HG02642 (cell line): ENCODE measurements around the gene RPS6KA2.

ENCODE experiments used
- ATAC-seq: cut with Tn5 transposase; IDR thresholded peaks from one replicate; pipeline ENCODE4 v1.9.1; 2021; ENCODE audit warnings: mild to moderate bottlenecking; ENCODE audit not compliant: unreplicated experiment, poor library complexity

The RPS6KA2 gene

DNA sequence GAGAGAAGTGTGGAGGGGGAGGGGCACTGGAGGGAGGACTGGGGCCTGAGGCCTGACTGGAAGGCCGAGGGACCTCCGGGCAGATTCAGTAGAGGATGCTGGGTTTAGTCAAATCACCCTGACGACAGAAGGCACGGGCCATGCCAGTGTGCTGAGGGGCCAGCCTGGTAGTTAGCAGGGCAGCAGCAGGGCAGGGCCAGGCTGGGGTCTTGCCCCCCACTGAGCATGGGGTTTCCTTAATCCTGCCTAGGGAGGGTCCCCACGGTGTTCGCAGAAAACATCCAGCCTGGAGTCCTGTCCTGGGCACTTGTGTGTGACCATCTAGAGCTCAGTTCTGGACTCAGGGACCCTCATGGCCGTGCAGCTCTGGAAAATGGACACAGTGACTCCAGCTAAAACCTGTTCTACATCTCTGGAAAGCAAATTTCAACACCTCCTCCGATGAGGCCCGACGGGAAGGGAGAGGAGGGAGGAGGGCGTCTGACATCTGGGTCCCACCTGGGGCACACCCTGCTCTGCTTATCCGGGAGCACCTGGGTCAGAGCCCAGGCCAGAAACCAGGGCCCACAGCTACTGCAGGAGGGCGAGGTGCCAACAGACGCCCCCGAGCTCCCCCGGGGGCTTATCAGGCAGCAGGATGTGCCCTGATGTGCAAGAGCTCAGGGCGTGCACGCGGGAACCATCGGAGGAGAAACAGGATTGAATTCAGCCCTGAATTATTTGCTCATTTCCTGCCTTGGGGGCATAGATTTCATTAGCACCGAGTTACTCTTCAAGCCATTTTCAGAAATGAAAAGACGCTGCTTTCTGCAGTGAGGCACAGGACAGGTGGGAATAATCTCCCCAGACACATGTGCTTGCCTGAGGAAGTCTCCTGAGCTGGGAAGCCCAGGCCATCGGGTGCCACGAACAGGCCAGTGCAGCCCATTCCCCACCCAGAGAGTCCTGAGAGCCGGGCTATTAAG lies 166.3 kb downstream of the RPS6KA2 start:
- no peak for ATAC-seq

DNA sequence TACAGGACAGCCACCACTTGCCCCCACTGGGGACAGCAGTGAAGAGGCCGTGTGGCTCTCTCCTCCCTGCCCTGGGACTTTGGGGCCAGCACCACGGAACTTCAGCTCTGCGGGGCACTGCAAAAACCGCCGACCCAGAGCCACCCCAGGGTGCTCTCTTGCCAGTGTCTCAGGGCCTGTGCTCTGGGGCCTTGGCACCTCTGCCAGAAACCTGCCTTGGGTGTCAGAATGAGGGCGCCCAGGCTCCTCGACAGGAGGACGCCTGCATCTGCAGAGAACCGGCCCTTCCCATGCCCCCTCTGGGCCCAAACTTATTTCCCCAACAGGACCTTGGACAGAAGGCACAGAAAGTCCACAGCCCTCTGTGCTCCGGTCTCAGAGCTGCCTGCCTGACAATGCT lies 167.1 kb downstream of the RPS6KA2 start:
- ATAC-seq = no peak

DNA sequence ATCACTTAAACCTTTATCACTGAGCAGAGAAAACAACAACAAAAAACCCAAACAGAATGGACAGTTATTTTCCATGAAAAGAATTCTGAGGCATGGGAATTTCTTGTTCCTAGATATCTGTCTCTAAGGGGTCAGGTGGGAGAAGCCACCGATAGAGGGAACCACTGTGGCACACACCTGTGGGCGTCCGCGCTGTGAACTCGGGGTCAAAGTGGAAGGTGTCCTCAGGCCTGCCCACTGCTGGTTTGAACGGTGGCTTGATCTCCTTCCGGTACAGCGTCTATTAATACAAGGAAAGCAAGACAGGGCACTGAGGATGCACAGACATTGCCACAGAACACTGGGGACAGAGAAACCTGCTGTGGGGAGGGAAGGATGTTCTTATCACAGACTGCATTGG lies 167.8 kb downstream of the RPS6KA2 start:
- no peak for ATAC-seq

DNA sequence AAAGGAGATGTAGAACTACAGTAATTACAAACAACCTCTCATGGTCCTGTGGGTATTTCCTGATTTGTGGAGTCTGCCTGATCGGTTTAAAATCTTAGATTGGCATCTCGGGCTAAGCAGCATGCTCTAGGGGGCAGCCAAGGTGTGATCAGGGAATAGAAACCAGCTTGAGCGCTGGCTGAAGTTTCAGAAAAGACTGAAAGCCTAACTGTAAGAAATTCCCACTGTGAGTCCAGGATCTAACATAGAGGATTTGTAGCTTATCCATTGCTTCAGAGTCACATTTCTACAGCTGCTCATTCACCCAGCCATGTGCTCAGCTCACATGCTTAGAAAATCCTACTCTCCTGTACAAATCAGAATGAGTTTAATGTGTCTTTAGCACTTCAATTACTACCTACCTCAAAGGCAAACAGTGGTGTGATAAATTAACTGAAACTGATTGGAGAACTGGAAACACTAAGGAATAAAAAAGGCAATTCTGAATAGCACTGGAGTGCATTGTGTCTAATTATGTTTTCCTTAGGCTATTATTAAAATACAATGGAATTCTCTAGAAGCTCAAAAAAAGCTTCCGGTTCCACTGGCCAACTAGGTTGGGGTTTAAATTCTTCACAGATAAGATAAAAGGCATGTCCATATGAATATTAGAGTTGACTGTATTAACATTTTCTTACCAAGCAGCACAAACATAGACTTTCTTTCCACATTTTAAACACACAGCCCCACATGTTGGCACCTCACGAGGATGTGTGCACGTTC lies 170.5 kb downstream of the RPS6KA2 start:
- ATAC-seq = peak; percentile 51

DNA sequence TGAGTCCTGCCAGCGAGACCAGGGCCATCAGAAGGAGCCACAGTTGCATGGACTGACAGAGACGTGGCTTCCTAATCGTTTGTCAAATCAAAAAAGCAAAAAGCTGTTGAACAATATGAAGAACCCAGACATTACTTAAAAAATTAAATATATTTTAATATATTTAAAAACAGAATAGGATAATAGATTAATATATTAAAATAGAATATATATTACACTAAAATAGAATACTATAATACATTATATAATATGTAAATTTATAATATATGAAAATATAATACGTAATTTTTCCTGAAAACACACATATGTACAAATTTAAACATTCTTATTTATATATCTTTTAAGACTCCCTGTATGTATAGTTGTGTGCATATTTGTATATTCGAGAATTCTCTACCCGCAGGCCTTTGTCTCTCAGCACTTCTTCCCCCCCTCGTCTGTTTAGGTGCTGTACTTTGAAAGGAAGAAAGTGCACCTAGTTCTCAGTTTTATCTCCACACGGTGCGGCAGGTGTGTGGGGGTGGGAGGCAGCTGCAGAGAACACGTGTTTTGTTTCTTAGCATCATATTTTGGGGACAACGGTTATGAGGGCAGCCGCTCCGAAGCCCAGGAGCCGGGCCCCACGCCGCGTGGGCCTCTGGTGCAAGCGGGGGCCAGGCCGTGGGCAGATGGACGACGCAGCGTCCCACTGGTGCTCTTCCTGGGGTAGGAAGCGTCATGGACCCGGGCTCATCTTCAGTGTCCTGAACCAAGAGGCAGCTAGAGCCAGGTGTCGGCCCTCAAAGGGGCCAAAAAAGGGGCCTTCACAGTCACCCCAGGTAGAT lies 172.1 kb downstream of the RPS6KA2 start:
- no peak for ATAC-seq

DNA sequence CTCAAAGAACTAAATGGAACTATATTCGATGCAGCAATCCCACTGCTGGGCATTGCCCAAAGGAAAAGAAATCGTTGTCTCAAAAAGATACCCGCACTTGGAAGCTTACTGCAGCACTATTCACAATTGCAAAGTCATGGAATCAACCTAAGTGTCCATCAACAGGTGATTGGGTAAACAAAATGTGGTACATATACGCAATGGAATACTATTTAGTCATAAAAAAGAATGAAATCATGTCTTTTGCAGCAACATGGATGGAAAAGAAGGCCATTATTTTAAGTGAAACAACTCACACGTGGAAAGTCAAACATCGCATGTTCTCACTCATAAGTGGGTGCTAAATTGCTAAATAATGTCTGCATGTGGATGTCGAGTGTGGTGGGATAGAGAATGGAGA lies 173.4 kb downstream of the RPS6KA2 start:
- ATAC-seq = no peak

DNA sequence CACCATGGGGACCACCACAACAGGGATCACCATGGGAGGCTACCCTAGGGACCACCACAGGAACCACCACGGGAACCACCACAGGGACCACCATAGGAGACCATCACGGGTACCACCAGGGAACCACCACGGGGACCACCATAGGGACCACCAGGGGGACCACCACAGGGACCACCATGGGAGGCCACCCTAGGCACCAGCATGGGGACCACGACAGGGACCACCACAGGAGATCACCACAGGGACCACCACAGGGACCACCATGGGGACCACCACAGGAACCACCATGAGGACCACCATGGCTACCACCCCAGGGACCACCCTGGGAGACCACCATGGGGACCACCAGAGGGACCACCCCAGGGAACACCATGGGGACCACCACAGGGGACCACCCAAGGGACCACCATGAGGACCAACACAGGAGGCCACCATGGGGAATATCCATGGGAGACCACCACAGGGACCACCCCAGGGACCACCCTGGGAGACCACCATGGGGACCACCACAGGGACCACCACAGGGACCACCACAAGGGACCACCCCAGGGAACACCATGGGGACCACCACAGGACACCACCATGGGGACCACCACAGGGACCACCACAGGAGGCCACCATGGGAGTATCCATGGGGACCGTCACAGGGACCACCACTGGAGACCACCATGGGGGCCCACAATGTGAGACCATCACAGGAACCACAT lies 176.7 kb downstream of the RPS6KA2 start:
- ATAC-seq = no peak

DNA sequence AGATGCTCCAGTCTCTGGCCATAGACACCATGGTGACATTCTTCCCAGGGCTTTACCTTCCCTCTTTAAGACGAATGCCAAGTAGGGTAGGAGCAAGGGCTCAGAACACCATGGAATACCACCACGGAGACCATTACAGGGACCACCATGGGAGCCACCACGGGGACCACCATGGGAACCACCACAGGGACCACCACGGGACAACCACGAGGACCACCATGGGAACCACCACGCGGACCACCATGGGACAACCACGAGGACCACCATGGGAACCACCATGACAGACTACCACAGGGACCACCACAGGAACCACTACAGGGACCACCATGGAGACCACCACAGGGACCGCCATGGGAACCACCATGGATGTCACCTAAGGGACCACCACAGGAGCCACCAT lies 177.4 kb downstream of the RPS6KA2 start:
- ATAC-seq = no peak

DNA sequence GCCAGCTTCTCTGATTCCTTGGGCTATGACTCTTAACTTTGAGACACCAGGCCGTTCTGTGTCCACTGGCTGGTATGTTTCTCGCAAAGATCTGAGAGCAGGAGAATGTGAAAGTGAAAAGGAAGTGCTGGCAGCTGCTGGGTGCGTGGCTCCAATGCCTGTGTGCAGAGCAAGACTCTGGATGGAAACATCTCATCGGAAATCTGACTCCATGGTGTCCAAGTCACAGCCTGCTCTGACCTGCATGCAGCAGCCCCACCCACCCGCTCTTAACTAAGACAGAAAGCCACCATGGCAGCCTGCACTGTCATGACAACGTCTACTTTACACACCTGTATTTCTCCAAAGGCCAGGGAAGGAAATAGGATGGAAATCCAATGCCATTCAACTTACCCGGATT lies 178.0 kb downstream of the RPS6KA2 start:
- ATAC-seq = no peak

DNA sequence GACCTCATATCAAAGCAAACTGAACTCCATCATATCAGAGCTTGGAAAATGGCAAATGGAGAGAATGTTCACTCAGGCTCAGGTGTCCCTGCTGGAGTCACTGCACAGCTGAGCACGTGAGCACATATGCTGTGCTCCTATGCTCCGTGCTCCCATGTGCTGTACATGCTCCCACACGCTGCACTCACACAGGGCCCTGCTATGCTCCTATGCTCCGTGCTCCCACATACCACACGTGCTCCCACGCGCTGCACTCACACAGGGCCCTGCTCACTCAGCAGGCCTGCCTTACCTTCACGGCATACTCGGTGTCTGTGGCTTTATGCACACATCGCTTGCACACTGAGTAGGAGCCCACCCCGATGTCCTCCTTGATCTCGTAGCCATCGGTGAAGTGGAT lies 178.6 kb downstream of the RPS6KA2 start:
- no peak for ATAC-seq

DNA sequence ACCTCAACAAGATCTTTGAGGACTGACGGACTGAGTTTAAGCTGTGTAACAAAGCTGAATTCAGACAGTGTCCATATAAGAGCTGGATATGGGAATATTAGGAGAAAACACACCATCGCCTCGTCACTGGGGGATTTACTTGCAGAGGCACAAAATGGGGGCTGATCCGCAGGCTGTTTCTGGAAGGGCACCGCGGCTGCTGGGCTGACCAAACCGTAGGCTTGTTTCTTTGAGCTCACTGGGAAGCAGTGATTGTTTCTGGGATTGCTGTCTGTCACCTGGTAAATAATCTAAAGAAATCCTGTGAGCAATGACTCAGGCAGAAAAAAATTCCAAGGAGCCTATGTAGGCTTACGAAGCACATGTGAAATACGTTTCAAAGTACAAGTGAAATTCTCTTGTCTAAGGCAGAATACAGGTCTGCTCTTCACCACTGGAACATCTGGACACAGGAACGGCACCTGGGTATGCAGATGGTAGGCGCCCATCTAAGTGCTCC lies 180.4 kb downstream of the RPS6KA2 start:
- ATAC-seq = no peak

DNA sequence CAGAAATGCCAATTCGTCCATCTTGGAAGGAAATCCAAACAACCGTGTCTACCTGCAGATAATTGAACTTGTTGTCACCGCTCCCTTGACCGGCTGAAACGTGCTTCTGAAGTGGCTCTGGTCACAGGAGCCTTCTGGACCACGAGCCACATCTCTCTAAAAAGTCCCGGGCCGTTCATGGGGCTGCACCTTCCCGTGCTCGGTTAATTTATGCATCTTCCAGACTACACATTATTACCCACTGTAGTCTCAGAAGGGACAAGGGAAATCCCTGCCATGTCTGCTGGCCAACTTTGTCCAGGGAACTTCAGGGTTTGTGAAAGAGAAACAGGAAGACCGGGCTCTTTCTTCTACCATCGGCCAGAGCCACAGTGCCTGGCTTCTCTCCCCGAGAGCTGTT lies 180.9 kb downstream of the RPS6KA2 start:
- ATAC-seq = no peak

DNA sequence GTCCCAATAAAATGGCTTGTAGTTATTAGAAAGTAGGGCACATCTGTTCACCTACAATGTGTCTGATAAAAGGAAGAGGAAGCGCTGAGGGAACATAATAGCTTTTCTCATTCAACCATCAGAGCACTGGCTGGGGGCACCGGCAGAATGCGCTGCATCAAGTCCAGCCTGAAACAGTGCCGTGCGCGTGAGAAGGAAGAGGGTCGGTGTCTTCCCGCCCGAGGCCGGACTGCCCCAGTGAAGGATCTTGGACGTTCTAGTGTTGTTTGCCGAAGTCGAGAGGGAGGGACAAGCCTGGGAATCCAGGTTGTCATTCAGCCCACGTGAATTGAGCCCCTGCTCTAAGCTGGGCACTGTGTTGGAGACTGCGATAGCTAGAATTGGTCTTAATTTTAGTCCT lies 182.6 kb downstream of the RPS6KA2 start:
- no peak for ATAC-seq

DNA sequence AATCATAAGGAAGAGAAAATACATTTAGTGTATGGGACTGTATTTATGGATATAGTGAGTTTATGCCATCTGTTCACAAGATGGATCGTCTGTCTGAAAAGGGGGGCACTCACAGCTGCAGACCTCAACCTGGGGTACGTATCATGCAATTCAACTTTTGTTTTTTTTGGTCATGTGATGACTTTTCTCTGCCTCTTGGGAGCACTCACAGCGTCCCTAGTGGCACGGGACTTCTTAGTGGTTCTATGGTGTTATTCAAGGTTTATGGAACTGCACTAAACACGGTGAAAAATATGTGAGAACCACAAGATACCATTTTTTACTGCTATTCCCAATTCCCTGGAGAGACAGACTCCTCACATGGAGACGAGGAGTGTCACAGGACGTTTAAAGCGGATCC lies 183.9 kb downstream of the RPS6KA2 start:
- no peak for ATAC-seq

DNA sequence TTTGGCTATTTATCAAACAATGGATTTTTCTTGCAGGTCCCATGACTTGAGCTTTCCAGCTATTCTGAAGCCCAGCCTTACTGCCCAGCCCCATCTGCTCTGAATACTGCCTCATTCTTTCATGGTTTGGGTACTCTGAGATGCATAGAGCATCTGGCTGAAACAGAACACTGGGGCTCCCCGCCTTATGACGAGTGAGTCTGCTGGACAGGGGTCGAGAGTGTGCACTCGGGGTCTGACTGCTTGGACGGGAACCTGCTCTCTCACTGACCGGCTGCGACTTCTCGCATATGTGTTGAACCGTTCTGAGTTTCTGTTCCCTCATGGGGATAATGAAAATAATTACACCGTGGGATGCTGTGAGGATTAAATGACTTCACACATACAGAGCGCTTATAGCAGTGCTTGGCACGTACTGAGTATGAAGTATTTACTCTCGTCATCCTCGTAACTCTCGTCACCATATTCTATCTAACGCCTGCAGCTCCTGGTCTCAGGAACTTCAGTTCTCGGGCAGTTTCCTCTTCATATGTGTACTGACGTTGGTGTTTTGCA lies 184.8 kb downstream of the RPS6KA2 start:
- no peak for ATAC-seq

DNA sequence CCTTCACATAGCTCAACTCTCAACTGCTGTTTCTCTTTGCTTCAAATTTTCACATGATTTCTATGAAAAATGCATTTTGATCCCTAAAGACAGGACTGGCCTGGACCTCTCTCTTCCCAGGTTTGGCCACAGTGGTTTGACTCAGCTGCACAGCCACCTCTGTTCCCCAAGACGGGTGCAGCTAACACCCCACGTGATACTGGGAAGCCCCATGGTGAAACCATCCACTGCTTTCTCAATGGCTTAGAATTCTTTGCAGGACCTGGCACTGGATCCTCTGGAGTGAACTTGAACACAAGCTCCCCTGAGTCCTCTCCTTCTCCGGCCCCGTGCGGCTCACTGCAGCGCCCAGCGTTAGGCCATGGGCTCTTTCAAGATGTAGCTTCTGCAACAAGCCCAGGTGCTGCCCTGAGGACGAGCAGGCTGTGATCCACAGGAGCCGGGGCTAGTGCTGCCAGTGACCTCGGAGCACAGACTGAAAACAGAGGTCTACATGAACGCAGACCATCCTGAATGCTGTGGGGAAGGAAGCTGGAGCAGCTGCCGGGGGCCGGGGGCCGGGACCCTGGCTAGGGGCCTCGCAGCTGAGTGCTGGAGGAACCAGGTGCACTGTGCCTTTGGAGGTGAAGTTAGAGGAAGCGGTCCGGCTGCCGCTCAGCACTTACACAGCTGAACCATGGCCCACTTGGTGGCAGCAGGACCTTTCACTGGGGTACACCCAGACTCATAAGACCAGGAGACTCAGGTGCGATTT lies 185.5 kb downstream of the RPS6KA2 start:
- ATAC-seq = no peak

DNA sequence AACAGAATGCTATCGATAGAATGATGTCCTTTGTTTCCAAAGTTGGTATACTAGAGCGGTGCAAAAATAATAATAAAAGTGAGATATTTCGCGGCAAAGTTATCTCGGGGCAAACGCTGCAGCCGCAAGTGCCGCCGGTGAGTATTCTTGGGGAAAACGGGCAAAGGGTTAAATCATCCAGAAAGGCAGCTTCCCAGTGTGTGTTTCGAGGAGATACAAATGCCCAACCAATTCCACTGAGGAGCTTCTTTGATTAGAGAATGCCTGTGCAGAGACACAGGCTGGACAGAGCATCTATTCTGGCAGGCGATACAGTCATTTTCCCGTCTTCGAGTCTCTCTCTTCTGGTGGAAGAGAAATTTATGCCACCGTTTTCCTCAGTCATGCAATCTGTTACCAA lies 186.3 kb downstream of the RPS6KA2 start:
- no peak for ATAC-seq

DNA sequence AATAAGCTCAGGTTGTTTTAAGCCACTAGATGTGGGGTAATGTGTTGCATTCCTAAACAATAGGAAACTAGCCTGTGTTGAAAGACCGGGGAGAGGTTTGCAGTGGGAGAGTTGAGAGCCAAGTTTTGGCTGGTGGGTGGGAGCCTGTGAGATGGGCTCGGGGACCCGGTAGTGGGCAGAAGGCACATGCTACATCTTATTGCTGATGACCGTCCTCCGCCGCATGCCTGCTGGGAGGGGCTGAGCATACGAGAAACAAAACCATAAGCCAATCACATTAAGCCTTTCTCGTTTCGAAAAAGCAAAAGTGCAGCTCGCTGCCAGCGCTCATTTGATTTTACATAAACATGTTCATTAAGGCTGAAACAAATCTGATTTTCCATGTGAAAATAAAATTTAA lies 186.9 kb downstream of the RPS6KA2 start:
- ATAC-seq = no peak
